HCT116 (cell line): ENCODE data around the gene HOPX. TPM values are rescaled to one million over a fixed set of nuclear protein-coding genes. Genes with fewer than 3 reads are reported as not detected.

Experiments used
- ATAC-seq: fragments of 200-7000 bp; cut with Tn5 transposase; 2 replicates; pipeline ENCODE4 v1.9.1; 2020; ENCODE audit warnings: mild to moderate bottlenecking, moderate library complexity
- BruUV-seq: library from RNA; stranded (reverse); fragments of 400-500 nt; replicated peaks from 2 replicates; lab custom pipeline; 2021; lab: Mats Ljungman, UMichigan
- CTCF ChIA-PET: fragments of 300-600 bp; sonication (Branson Sonifier 250); formaldehyde crosslinking; loops from one replicate; lab custom pipeline; 2021; ENCODE audit warnings: antibody characterized with exemption; lab: Charles Lee
- POLR2A ChIA-PET: fragments of 300-600, 350-600 bp; sonication (Branson Sonifier 250); formaldehyde crosslinking; loops from one replicate; lab custom pipeline; 2021; ENCODE audit warnings: antibody characterized with exemption; lab: Charles Lee
- RAD21 ChIA-PET, 2 experiments: fragments of 300-600 bp; sonication (Branson Sonifier 250); formaldehyde crosslinking; loops; one replicate each; lab custom pipeline; 2023; ENCODE audit warnings: low total read pairs in 2 of 2; ENCODE audit not compliant: uncharacterized antibody in 2 of 2, unreplicated experiment in 2 of 2, low non-redundant PET in 1 of 2; lab: Charles Lee
- DNase-seq: peaks from one replicate; pipeline ENCODE4 v3.0.0-alpha.2; 2010; ENCODE audit warnings: low read depth, low spot score
- H2AFZ ChIP-seq: fragments of 200-600 bp; shearing (Covaris generic), sonication (generic); 2 replicates; pipeline ENCODE4 v1.6.1; 2017; ENCODE audit warnings: low read depth, mixed run types, mixed read lengths, antibody characterized with exemption, low read length; ENCODE audit not compliant: poor library complexity, severe bottlenecking
- H3K27ac ChIP-seq: 2 replicates; pipeline ENCODE4 v1.5.1; 2012; ENCODE audit warnings: low read depth, low read length
- H3K27me3 ChIP-seq: fragments of 200-600 bp; sonication (generic); 2 replicates; pipeline ENCODE4 v1.6.1; 2016; ENCODE audit warnings: mixed run types, low read length, mixed read lengths; ENCODE audit not compliant: insufficient read depth
- H3K36me3 ChIP-seq, 2 experiments: fragments of 200-500 bp in 1 of 2; fragments of 200-600 bp in 1 of 2; sonication (Bioruptor generic) in 1 of 2; sonication (generic) in 1 of 2; 2 replicates each; pipeline versions ENCODE4 v1.5.1 to v1.6.1; 2014 to 2016; ENCODE audit warnings: low read length in 2 of 2, inconsistent platforms in 1 of 2, mixed read lengths in 1 of 2, mixed run types in 1 of 2; ENCODE audit not compliant: insufficient read depth in 2 of 2, control insufficient read depth in 1 of 2
- H3K4me1 ChIP-seq, 2 experiments: fragments of 200-600 bp in 1 of 2; sonication (generic) in 1 of 2; 2 replicates each; pipeline versions ENCODE4 v1.5.1 to v1.6.1; 2012 to 2017; ENCODE audit warnings: low read length in 2 of 2, inconsistent platforms in 1 of 2, mild to moderate bottlenecking in 1 of 2, mixed read lengths in 1 of 2, mixed run types in 1 of 2, moderate library complexity in 1 of 2; ENCODE audit not compliant: insufficient read depth in 2 of 2, control insufficient read depth in 1 of 2
- H3K4me2 ChIP-seq: fragments of 200-600 bp; sonication (generic); 2 replicates; pipeline ENCODE4 v1.6.1; 2017; ENCODE audit warnings: mixed run types, low read length, mixed read lengths
- H3K4me3 ChIP-seq, 2 experiments: fragments of 200-600 bp in 1 of 2; sonication (generic) in 1 of 2; replicated peaks in 1 of 2; 2 replicates each; pipeline ENCODE4 v1.5.1; 2011 to 2016; ENCODE audit warnings: low read length in 2 of 2, control low read depth in 1 of 2, low read depth in 1 of 2, mild to moderate bottlenecking in 1 of 2, mixed read lengths in 1 of 2, mixed run types in 1 of 2
- H3K79me2 ChIP-seq: fragments of 200-600 bp; sonication (generic); 2 replicates; pipeline ENCODE4 v1.6.1; 2017; ENCODE audit warnings: mild to moderate bottlenecking, mixed run types, low read length, moderate library complexity, mixed read lengths; ENCODE audit not compliant: insufficient read depth
- H3K9ac ChIP-seq: fragments of 200-600 bp; sonication (generic); 2 replicates; pipeline ENCODE4 v1.6.1; 2016; ENCODE audit warnings: low read length, mixed read lengths
- H3K9me2 ChIP-seq: fragments of 200-600 bp; sonication (generic), shearing (Covaris generic); 2 replicates; pipeline ENCODE4 v1.6.1; 2017; ENCODE audit warnings: mixed run types, mild to moderate bottlenecking, moderate library complexity; ENCODE audit not compliant: insufficient read depth
- H3K9me3 ChIP-seq, 2 experiments: fragments of 200-500 bp in 1 of 2; fragments of 200-600 bp in 1 of 2; sonication (Bioruptor generic) in 1 of 2; sonication (generic) in 1 of 2; 2 replicates each; pipeline ENCODE4 v1.6.1; 2014 to 2017; ENCODE audit warnings: low read length in 2 of 2, mixed read lengths in 2 of 2, inconsistent platforms in 1 of 2, low read depth in 1 of 2, mild to moderate bottlenecking in 1 of 2, mixed run types in 1 of 2, moderate library complexity in 1 of 2; ENCODE audit not compliant: control insufficient read depth in 1 of 2, insufficient read depth in 1 of 2
- H4K20me1 ChIP-seq: fragments of 200-600 bp; sonication (generic), shearing (Covaris generic); 2 replicates; pipeline ENCODE4 v1.6.1; 2017; ENCODE audit warnings: mixed run types, mild to moderate bottlenecking, moderate library complexity; ENCODE audit not compliant: insufficient read depth
- ATF3 ChIP-seq: IDR thresholded peaks from 2 replicates; pipeline ENCODE4 v1.6.1; 2012
- CEBPB ChIP-seq: IDR thresholded peaks from 2 replicates; pipeline ENCODE4 v1.6.1; 2012; ENCODE audit warnings: low read depth
- ELF1 ChIP-seq: IDR thresholded peaks from 2 replicates; pipeline ENCODE4 v1.6.1; 2012; ENCODE audit warnings: low read depth, borderline replicate concordance
- EZH2 ChIP-seq: fragments of 200-600 bp; sonication (generic); IDR thresholded peaks from 2 replicates; pipeline ENCODE4 v1.6.1; 2017; ENCODE audit warnings: antibody characterized with exemption, mixed run types
- EZH2phosphoT487 ChIP-seq: fragments of 200-600 bp; IDR thresholded peaks from 2 replicates; pipeline ENCODE4 v1.6.1; 2018; ENCODE audit warnings: antibody characterized with exemption, borderline replicate concordance
- FOSL1 ChIP-seq: IDR thresholded peaks from 2 replicates; pipeline ENCODE4 v1.6.1; 2012; ENCODE audit warnings: low read depth
- POLR2AphosphoS5 ChIP-seq: IDR thresholded peaks from 2 replicates; pipeline ENCODE4 v1.6.1; 2011; ENCODE audit warnings: mild to moderate bottlenecking, low read depth, low read length, moderate library complexity
- RAD21 ChIP-seq: IDR thresholded peaks from 2 replicates; pipeline ENCODE4 v1.6.1; 2012; ENCODE audit warnings: low read depth, mild to moderate bottlenecking
- REST ChIP-seq: IDR thresholded peaks from 2 replicates; pipeline ENCODE4 v1.6.1; 2012; ENCODE audit warnings: low read depth
- SP1 ChIP-seq: IDR thresholded peaks from 2 replicates; pipeline ENCODE4 v1.6.1; 2012; ENCODE audit warnings: low read depth
- SRF ChIP-seq: IDR thresholded peaks from 2 replicates; pipeline ENCODE4 v1.6.1; 2012; ENCODE audit warnings: low read depth
- TCF7L2 ChIP-seq: IDR thresholded peaks from 2 replicates; pipeline ENCODE4 v1.7.0; 2011; ENCODE audit warnings: borderline replicate concordance, inconsistent platforms; ENCODE audit not compliant: insufficient read depth, insufficient read length; ENCODE audit errors: extremely low read depth
- ZFX ChIP-seq: fragments of 450-650 bp; IDR thresholded peaks from 2 replicates; pipeline ENCODE4 v1.6.1; 2017
- intact Hi-C: fragments of 100-400 bp; cut with micrococcal nuclease; formaldehyde crosslinking; loops from 2 replicates; pipeline ENCODE4 v1.10.0; 2022
- total RNA-seq: library from RNA; stranded (reverse); gene quantifications from one replicate; pipeline ENCODE4 v1.2.1, GENCODE V29; 2021; ENCODE audit not compliant: unreplicated experiment

HOPX gene
- total RNA-seq, 1 experiment from 2014 or later, result 0.42 TPM

DNA sequence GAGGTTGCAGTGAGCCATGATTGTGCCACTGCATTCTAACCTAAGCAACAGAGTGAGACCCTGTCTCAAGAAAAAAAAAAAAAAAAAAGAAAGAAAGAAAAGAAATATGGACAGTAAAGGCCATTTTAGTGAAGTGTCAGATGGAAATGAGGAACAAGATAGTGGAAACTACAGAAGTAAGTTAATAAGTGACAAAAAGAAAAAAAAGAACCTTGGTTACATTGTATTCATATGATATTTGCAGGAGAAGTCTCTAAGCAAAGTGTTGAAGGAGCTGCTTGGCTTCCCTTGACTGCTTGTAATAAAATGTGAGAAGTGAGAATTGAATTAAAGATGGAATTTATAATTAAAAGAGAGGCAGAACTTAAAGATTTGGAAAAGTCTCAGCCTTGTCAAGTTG is 73.2 kb downstream of the HOPX start:
- TF ChIP-seq SP1 (no peak), ZFX (no peak), FOSL1 (no peak), SRF (no peak), POLR2AphosphoS5 (no peak), REST (no peak), EZH2 (no peak), ELF1 (no peak), RAD21 (no peak), TCF7L2 (no peak), CEBPB (no peak), EZH2phosphoT487 (no peak), ATF3 (no peak)
- TF ChIP-seq, all 23 proteins: peak for 0
- no peak overlapping the region for H3K4me2 ChIP-seq
- ChIA-PET POLR2A (no interaction called here), RAD21 (no interaction called here), CTCF (no interaction called here)
- no peak overlapping the region for H3K27ac ChIP-seq
- H3K9me2 ChIP-seq, result no peaks in the 10 kb centered on the region
- no peaks in the 10 kb centered on the region for H3K79me2 ChIP-seq
- intact Hi-C loops, result no loop called here
- no peaks in the 10 kb centered on the region for H3K9me3 ChIP-seq
- ATAC-seq (no peak), DNase-seq (no peak)
- H3K36me3 ChIP-seq, result no peaks in the 10 kb centered on the region
- no peak overlapping the region for H3K9ac ChIP-seq
- no peak overlapping the region for H3K4me3 ChIP-seq
- peaks cover 0 to under 1% of the 10 kb centered on the region in 2 experiments; a peak in 1 of 4 replicates for H3K4me1 ChIP-seq
- BruUV-seq, result no TSS peak
- H3K27me3 ChIP-seq, result no peaks in the 10 kb centered on the region
- H2AFZ ChIP-seq, result no peak overlapping the region
- no peaks in the 10 kb centered on the region for H4K20me1 ChIP-seq
